PC-3 (cell line): ENCODE measurements around the gene TSEN54. TPM values are rescaled to one million over a fixed set of nuclear protein-coding genes. Genes with fewer than 3 reads are reported as not detected.

Experiments
- ATAC-seq: fragments of 200-7000 bp; cut with Tn5 transposase; 2 replicates; pipeline ENCODE4 v1.9.1; 2020; ENCODE audit warnings: mild to moderate bottlenecking, moderate library complexity
- BruUV-seq: library from RNA; stranded (reverse); fragments of 400-500 nt; replicated peaks from 2 replicates; lab custom pipeline; 2021; lab: Mats Ljungman, UMichigan
- CTCF ChIA-PET: fragments of 300-600 bp; sonication (Branson Sonifier 250); formaldehyde crosslinking; loops from one replicate; lab custom pipeline; 2022; ENCODE audit warnings: antibody characterized with exemption; lab: Charles Lee
- POLR2A ChIA-PET: fragments of 300-600 bp; sonication (Branson Sonifier 250); formaldehyde crosslinking; loops from one replicate; lab custom pipeline; 2022; ENCODE audit warnings: antibody characterized with exemption; ENCODE audit not compliant: unreplicated experiment; lab: Charles Lee
- DNase-seq: peaks from one replicate; pipeline ENCODE4 v3.0.0-alpha.2; 2015
- H2AFZ ChIP-seq: fragments of 300-600 bp; sonication (generic); 2 replicates; pipeline ENCODE4 v1.6.0; 2016; ENCODE audit warnings: antibody characterized with exemption, low read length
- H3F3A ChIP-seq: fragments of 300-600 bp; sonication (generic); one replicate; pipeline ENCODE4 v1.6.0; 2017; ENCODE audit warnings: antibody characterized with exemption, low read length, control low read depth, mild to moderate bottlenecking; ENCODE audit not compliant: unreplicated experiment
- H3K27ac ChIP-seq: fragments of 300-600 bp; sonication (generic); 2 replicates; pipeline ENCODE4 v1.5.1; 2016; ENCODE audit warnings: mild to moderate bottlenecking, low read length
- H3K27me3 ChIP-seq: fragments of 300-600 bp; sonication (generic); 2 replicates; pipeline ENCODE4 v1.6.1; 2016; ENCODE audit warnings: low read length, mixed read lengths
- H3K36me3 ChIP-seq: fragments of 300-600 bp; sonication (generic); 2 replicates; pipeline ENCODE4 v1.6.1; 2016; ENCODE audit warnings: low read depth, mixed run types, low read length, mixed read lengths
- H3K4me1 ChIP-seq: fragments of 300-600 bp; sonication (generic); 2 replicates; pipeline ENCODE4 v1.5.1; 2016; ENCODE audit warnings: low read length; ENCODE audit not compliant: insufficient read depth
- H3K4me2 ChIP-seq: fragments of 300-600 bp; sonication (generic); 2 replicates; pipeline ENCODE4 v1.6.0; 2016; ENCODE audit warnings: low read length
- H3K4me3 ChIP-seq: fragments of 300-600 bp; sonication (generic); 2 replicates; pipeline ENCODE4 v1.5.1; 2016; ENCODE audit warnings: mild to moderate bottlenecking, low read length, mixed read lengths
- H3K79me2 ChIP-seq: fragments of 300-600 bp; sonication (generic); 2 replicates; pipeline ENCODE4 v1.6.1; 2017; ENCODE audit warnings: low read length, mixed read lengths
- H3K9ac ChIP-seq: fragments of 300-600 bp; sonication (generic); 2 replicates; pipeline ENCODE4 v1.6.0; 2016; ENCODE audit warnings: mild to moderate bottlenecking, low read length
- H3K9me2 ChIP-seq: fragments of 300-600 bp; sonication (generic); replicated peaks from 2 replicates; pipeline ENCODE4 v1.6.1; 2016; ENCODE audit warnings: mixed run types, low read length, mixed read lengths
- H3K9me3 ChIP-seq: fragments of 300-600 bp; sonication (generic); 2 replicates; pipeline ENCODE4 v1.6.1; 2016; ENCODE audit warnings: low read length, mixed read lengths
- H4K20me1 ChIP-seq: fragments of 300-600 bp; sonication (generic); 2 replicates; pipeline ENCODE4 v1.6.1; 2016; ENCODE audit warnings: low read length, mixed read lengths
- CTCF ChIP-seq: fragments of 300-600 bp; sonication (generic); conservative IDR thresholded peaks from 2 replicates; pipeline ENCODE4 v1.5.1; 2017; ENCODE audit warnings: antibody characterized with exemption, low read depth, mild to moderate bottlenecking, low read length
- EZH2 ChIP-seq: fragments of 300-600 bp; sonication (generic); IDR thresholded peaks from one replicate; pipeline ENCODE4 v1.6.1; 2017; ENCODE audit warnings: antibody characterized with exemption, mild to moderate bottlenecking, low read length; ENCODE audit not compliant: unreplicated experiment
- EZH2phosphoT487 ChIP-seq: fragments of 300-600 bp; sonication (generic); IDR thresholded peaks from 2 replicates; pipeline ENCODE4 v1.6.1; 2018; ENCODE audit warnings: mild to moderate bottlenecking, antibody characterized with exemption, low read length, borderline replicate concordance
- intact Hi-C: fragments of 100-400 bp; cut with micrococcal nuclease; formaldehyde crosslinking; loops from 2 replicates; pipeline ENCODE4 v1.9.0; 2023
- total RNA-seq: library from RNA; depleted of rRNA; stranded (reverse); fragments of >200 nt; gene quantifications from 2 replicates; pipeline ENCODE4 v1.2.3, GENCODE V29; 2014

Gene TSEN54
- total RNA-seq, 1 experiment from 2014 or later = 61.6 TPM

GRCh38 chr17:75525806-75526554 is 9.7 kb downstream of the TSEN54 start:
- no peaks in the 10 kb centered on the region for H3K27me3 ChIP-seq
- BruUV-seq = no TSS peak
- H3K9me2 ChIP-seq = no peaks in the 10 kb centered on the region
- no peaks in the 10 kb centered on the region for H3F3A ChIP-seq
- no peak overlapping the region for H3K27ac ChIP-seq
- POLR2A ChIA-PET = interaction anchor here (0.5 to 0.7 kb wide), 3 partner anchors 10 to 128 kb away, joined by 4 to 6 read pairs (median 6); no protein-coding TSS in a partner anchor
- H3K9ac ChIP-seq = peak overlapping the region; percentile 43
- H3K4me2 ChIP-seq = peak overlapping the region; percentile 80
- H4K20me1 ChIP-seq = peaks cover 2% of the 10 kb centered on the region; the same call in 1 of the 2 replicates
- DNase-seq = peak; percentile 37
- no peaks in the 10 kb centered on the region for H3K9me3 ChIP-seq
- H3K36me3 ChIP-seq = peaks cover 4% of the 10 kb centered on the region; the same call in 1 of the 2 replicates
- H3K79me2 ChIP-seq = peaks cover 40% of the 10 kb centered on the region
- ATAC-seq = peak; percentile 19
- peak overlapping the region; percentile 67 for H3K4me3 ChIP-seq
- H3K4me1 ChIP-seq = peaks cover 15% of the 10 kb centered on the region
- intact Hi-C loops = loop anchor here (2.0 kb wide), 2 partner anchors 23 to 63 kb away; no protein-coding TSS in a partner anchor
- TF ChIP-seq EZH2 (no peak), EZH2phosphoT487 (no peak), CTCF (no peak)
- CTCF ChIA-PET = interaction anchor here (0.6 to 1.6 kb wide), 11 partner anchors 10 to 592 kb away, joined by 3 to 15 read pairs (median 5); partner anchors contain the start of gene TSEN54
- peak overlapping the region; percentile 71 for H2AFZ ChIP-seq

- H3K9me3 ChIP-seq = no peaks in the 10 kb centered on the region
- H3K27me3 ChIP-seq = no peaks in the 10 kb centered on the region
- ATAC-seq = no peak
- peak overlapping the region; percentile 71; the same call in 1 of the 2 replicates for H2AFZ ChIP-seq
- H3F3A ChIP-seq = no peaks in the 10 kb centered on the region
- H3K27ac ChIP-seq = no peak overlapping the region
- H3K79me2 ChIP-seq = peaks cover 46% of the 10 kb centered on the region
- POLR2A ChIA-PET = interaction anchor here (0.5 to 0.7 kb wide), 3 partner anchors 11 to 129 kb away, joined by 4 to 9 read pairs (median 6); no protein-coding TSS in a partner anchor
- peak overlapping the region; percentile 43 for H3K9ac ChIP-seq
- H3K9me2 ChIP-seq = no peaks in the 10 kb centered on the region
- intact Hi-C loops = loop anchor here (2.0 kb wide), 1 partner anchor 62 kb away; no protein-coding TSS in a partner anchor
- CTCF ChIA-PET = interaction anchor here (0.6 to 1.4 kb wide), 4 partner anchors 10 to 121 kb away, joined by 3 to 9 read pairs (median 5); partner anchors contain the start of genes GRB2 and TSEN54
- peaks cover 4% of the 10 kb centered on the region; the same call in 1 of the 2 replicates for H4K20me1 ChIP-seq
- TF ChIP-seq EZH2 (no peak), CTCF (no peak), EZH2phosphoT487 (no peak)
- peaks cover 4% of the 10 kb centered on the region; the same call in 1 of the 2 replicates for H3K36me3 ChIP-seq
- peak overlapping the region; percentile 80 for H3K4me2 ChIP-seq
- BruUV-seq = TSS peak; percentile 65
- DNase-seq = peak; percentile 29
- H3K4me3 ChIP-seq = peak overlapping the region; percentile 67
- peaks cover 23% of the 10 kb centered on the region for H3K4me1 ChIP-seq
Measured at GRCh38 chr17:75526555-75527270, 10.4 kb downstream of the TSEN54 start.
